ENCODE results near the gene GRM3.

Gene GRM3

GRCh38 chr7:86708031-86708680 lies 64.4 kb downstream of the GRM3 start:
- Histone ChIP-seq H3K27me3 (replicated peaks; ENCODE audit: control insufficient read depth, insufficient read depth, low read length) (no peaks in the 10 kb centered on the region), H3K36me3 (ENCODE audit: control insufficient read depth, insufficient read depth, low read length, severe bottlenecking) (no peaks in the 10 kb centered on the region), H3K9ac (ENCODE audit: low read length) (no peak overlapping the region), H3K4me3 (ENCODE audit: low read length) (no peak overlapping the region), H3K4me1 (ENCODE audit: control insufficient read depth, insufficient read depth, low read length) (no peaks in the 10 kb centered on the region), H3K9me3 (ENCODE audit: control insufficient read depth, low read length) (no peaks in the 10 kb centered on the region)
- DNase-seq (ENCODE audit: low read depth), result no peak

DNA sequence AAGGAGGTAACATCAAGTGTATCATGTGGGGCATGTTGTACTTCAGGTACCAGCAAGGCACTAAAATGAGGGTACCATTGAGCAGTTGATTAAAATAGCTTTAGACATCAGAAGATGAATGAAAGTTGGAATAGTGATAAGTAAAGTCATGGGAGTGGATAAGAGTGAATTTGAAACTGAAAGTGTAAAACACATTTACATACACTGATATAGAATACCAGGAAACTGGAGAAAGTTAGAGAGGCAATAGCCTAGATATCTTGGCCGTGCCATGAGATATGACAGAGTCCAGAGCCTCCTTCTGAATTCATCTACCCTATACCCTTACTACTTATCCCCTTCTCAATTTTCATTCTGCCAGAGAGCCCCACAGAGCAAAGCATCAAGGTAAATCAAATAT lies 76.6 kb downstream of the GRM3 start:
- Histone ChIP-seq H3K9ac (ENCODE audit: low read length) (no peak overlapping the region), H3K9me3 (ENCODE audit: control insufficient read depth, low read length) (no peaks in the 10 kb centered on the region), H3K27me3 (replicated peaks; ENCODE audit: control insufficient read depth, insufficient read depth, low read length) (no peaks in the 10 kb centered on the region), H3K4me1 (ENCODE audit: control insufficient read depth, insufficient read depth, low read length) (no peaks in the 10 kb centered on the region), H3K36me3 (ENCODE audit: control insufficient read depth, insufficient read depth, low read length, severe bottlenecking) (no peaks in the 10 kb centered on the region), H3K4me3 (ENCODE audit: low read length) (no peak overlapping the region)
- no peak for DNase-seq (ENCODE audit: low read depth)

DNA sequence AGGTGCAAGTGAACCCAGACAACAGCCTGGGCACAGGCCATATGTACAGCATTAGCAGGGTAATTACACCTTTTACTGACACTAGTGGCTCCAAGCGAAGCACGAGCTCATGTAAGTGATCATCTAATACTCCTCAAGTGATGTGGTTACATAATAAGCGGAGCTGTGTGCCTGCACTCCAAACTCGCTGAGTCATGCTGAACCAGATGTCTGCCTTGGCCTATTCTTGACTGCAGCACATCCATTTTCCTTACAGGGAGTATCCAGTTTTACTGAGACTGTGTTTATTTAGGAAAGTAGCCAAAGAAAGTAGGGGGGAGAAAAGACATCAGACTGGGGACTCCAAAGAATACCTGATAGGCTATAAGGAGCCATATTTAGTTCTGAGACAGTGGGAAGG lies 90.1 kb downstream of the GRM3 start:
- no peak overlapping the region for H3K4me3 ChIP-seq (ENCODE audit: low read length)
- DNase-seq (ENCODE audit: low read depth), result no peak
- H3K9me3 ChIP-seq (ENCODE audit: control insufficient read depth, low read length), result peaks cover 5% of the 10 kb centered on the region
- no peaks in the 10 kb centered on the region for H3K36me3 ChIP-seq (ENCODE audit: control insufficient read depth, insufficient read depth, low read length, severe bottlenecking)
- H3K4me1 ChIP-seq (ENCODE audit: control insufficient read depth, insufficient read depth, low read length), result no peaks in the 10 kb centered on the region
- no peaks in the 10 kb centered on the region for H3K27me3 ChIP-seq (replicated peaks; ENCODE audit: control insufficient read depth, insufficient read depth, low read length)
- H3K9ac ChIP-seq (ENCODE audit: low read length), result no peak overlapping the region

GRCh38 chr7:86745013-86745745 lies 101.5 kb downstream of the GRM3 start:
- no peaks in the 10 kb centered on the region for H3K36me3 ChIP-seq (ENCODE audit: control insufficient read depth, insufficient read depth, low read length, severe bottlenecking)
- no peak for DNase-seq (ENCODE audit: low read depth)
- peaks cover 12% of the 10 kb centered on the region for H3K4me1 ChIP-seq (ENCODE audit: control insufficient read depth, insufficient read depth, low read length)
- no peaks in the 10 kb centered on the region for H3K27me3 ChIP-seq (replicated peaks; ENCODE audit: control insufficient read depth, insufficient read depth, low read length)
- no peak overlapping the region for H3K9ac ChIP-seq (ENCODE audit: low read length)
- no peak overlapping the region for H3K4me3 ChIP-seq (ENCODE audit: low read length)
- H3K9me3 ChIP-seq (ENCODE audit: control insufficient read depth, low read length), result no peaks in the 10 kb centered on the region

DNA sequence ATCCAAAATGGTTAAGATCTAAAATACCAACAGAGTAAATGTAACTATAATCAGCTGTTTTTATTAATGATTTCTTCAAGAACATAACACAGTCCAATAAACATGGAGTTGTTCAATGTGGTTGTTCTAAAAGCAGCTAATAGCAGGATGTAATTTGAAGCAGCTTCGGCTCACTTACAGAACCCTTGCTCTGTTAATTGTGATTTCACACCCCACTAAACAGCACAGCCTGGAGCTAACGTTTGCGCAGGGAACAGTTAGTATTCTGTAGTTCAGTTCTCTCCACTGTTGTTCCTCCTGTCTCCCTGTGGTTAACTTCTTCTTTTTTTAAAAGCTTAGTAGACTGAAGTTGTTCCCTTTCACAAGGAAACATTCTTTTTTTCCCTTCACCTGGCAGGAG lies 104.0 kb downstream of the GRM3 start:
- no peak for DNase-seq (ENCODE audit: low read depth)
- Histone ChIP-seq H3K36me3 (ENCODE audit: control insufficient read depth, insufficient read depth, low read length, severe bottlenecking) (no peaks in the 10 kb centered on the region), H3K9ac (ENCODE audit: low read length) (no peak overlapping the region), H3K4me3 (ENCODE audit: low read length) (no peak overlapping the region), H3K9me3 (ENCODE audit: control insufficient read depth, low read length) (no peaks in the 10 kb centered on the region), H3K4me1 (ENCODE audit: control insufficient read depth, insufficient read depth, low read length) (peaks cover 12% of the 10 kb centered on the region), H3K27me3 (replicated peaks; ENCODE audit: control insufficient read depth, insufficient read depth, low read length) (no peaks in the 10 kb centered on the region)

- no peak for DNase-seq (ENCODE audit: low read depth)
- H3K36me3 ChIP-seq (ENCODE audit: control insufficient read depth, insufficient read depth, low read length, severe bottlenecking), result no peaks in the 10 kb centered on the region
- H3K4me3 ChIP-seq (ENCODE audit: low read length), result no peak overlapping the region
- no peaks in the 10 kb centered on the region for H3K27me3 ChIP-seq (replicated peaks; ENCODE audit: control insufficient read depth, insufficient read depth, low read length)
- no peaks in the 10 kb centered on the region for H3K9me3 ChIP-seq (ENCODE audit: control insufficient read depth, low read length)
- peaks cover 12% of the 10 kb centered on the region for H3K4me1 ChIP-seq (ENCODE audit: control insufficient read depth, insufficient read depth, low read length)
- H3K9ac ChIP-seq (ENCODE audit: low read length), result no peak overlapping the region
Measured at GRCh38 chr7:86748201-86748600, 104.5 kb downstream of the GRM3 start.

- DNase-seq (ENCODE audit: low read depth), result no peak
- Histone ChIP-seq H3K9me3 (ENCODE audit: control insufficient read depth, low read length) (no peaks in the 10 kb centered on the region), H3K27me3 (replicated peaks; ENCODE audit: control insufficient read depth, insufficient read depth, low read length) (no peaks in the 10 kb centered on the region), H3K4me3 (ENCODE audit: low read length) (no peak overlapping the region), H3K4me1 (ENCODE audit: control insufficient read depth, insufficient read depth, low read length) (peaks cover 12% of the 10 kb centered on the region), H3K36me3 (ENCODE audit: control insufficient read depth, insufficient read depth, low read length, severe bottlenecking) (no peaks in the 10 kb centered on the region), H3K9ac (ENCODE audit: low read length) (no peak overlapping the region)
Measured at GRCh38 chr7:86748843-86749719, 105.4 kb downstream of the GRM3 start.

DNA sequence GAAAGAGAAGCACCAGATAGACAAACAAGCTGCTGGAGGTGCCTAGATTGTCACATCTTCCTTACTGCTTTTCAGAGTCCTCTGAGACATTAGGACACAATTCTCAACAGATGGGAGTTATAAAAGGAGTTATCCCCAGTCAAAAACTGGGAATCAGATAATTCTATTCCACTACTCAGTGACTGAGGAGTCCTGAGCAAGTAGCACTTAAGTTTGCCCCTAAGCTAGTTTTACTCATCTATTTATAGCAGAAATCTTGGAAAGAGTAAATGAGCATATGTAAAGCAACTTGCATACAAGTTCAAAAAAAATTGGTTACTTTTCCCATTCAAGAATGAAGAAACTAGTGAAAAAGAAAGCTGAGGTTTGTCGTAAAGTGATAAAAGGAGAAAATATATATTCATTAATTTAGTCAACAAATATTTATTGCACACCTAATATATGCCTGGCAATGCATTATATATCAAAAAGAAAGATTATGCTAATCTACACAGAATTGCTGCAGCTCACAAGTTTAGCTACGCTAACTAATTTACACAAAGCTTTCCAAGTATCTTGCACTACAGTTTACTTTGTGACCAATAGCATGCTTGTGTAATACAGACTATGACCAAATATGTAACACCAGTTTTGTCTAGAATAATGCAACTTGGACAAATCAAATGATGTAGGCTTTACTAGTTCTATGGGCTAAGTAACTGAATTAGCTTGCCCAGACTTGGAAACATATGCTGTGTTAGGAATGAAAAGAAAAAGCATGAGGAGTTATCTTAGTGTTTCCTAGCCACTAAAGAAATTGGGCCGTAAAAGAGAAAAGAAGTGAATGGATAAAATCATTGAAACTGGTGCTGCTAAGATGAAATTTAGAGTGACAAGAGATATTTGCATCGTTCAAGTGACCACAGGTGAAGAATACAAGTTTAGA lies 106.3 kb downstream of the GRM3 start:
- Histone ChIP-seq H3K27me3 (replicated peaks; ENCODE audit: control insufficient read depth, insufficient read depth, low read length) (no peaks in the 10 kb centered on the region), H3K9me3 (ENCODE audit: control insufficient read depth, low read length) (no peaks in the 10 kb centered on the region), H3K36me3 (ENCODE audit: control insufficient read depth, insufficient read depth, low read length, severe bottlenecking) (no peaks in the 10 kb centered on the region), H3K4me3 (ENCODE audit: low read length) (no peak overlapping the region), H3K9ac (ENCODE audit: low read length) (no peak overlapping the region), H3K4me1 (ENCODE audit: control insufficient read depth, insufficient read depth, low read length) (peaks cover 12% of the 10 kb centered on the region)
- DNase-seq (ENCODE audit: low read depth), result no peak

DNA sequence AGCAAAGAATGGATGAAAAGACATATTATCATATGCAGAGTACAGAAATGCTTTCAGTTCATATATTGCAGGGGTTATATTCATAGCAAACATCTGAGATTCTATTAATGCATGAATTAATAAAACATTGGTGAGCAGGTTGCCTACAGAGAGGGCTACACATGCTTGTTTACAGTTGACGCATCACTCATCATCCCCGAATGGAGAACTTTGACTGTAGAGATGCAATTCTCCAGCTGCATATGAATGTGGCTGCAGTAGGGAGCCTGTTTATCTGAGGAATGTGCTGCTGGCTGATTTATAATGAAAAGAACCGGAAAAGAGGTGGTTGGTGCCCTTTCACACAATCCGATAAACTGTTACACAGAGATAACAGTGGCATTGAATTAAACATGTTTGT lies 116.5 kb downstream of the GRM3 start:
- Histone ChIP-seq H3K27me3 (replicated peaks; ENCODE audit: control insufficient read depth, insufficient read depth, low read length) (peaks cover 3% of the 10 kb centered on the region), H3K4me3 (ENCODE audit: low read length) (no peak overlapping the region), H3K9me3 (ENCODE audit: control insufficient read depth, low read length) (no peaks in the 10 kb centered on the region), H3K4me1 (ENCODE audit: control insufficient read depth, insufficient read depth, low read length) (no peaks in the 10 kb centered on the region), H3K9ac (ENCODE audit: low read length) (no peak overlapping the region), H3K36me3 (ENCODE audit: control insufficient read depth, insufficient read depth, low read length, severe bottlenecking) (no peaks in the 10 kb centered on the region)
- no peak for DNase-seq (ENCODE audit: low read depth)

GRCh38 chr7:86762129-86762528 lies 118.4 kb downstream of the GRM3 start:
- Histone ChIP-seq H3K4me3 (ENCODE audit: low read length) (no peak overlapping the region), H3K36me3 (ENCODE audit: control insufficient read depth, insufficient read depth, low read length, severe bottlenecking) (no peaks in the 10 kb centered on the region), H3K27me3 (replicated peaks; ENCODE audit: control insufficient read depth, insufficient read depth, low read length) (peaks cover 3% of the 10 kb centered on the region), H3K9me3 (ENCODE audit: control insufficient read depth, low read length) (no peaks in the 10 kb centered on the region), H3K9ac (ENCODE audit: low read length) (no peak overlapping the region), H3K4me1 (ENCODE audit: control insufficient read depth, insufficient read depth, low read length) (no peaks in the 10 kb centered on the region)
- no peak for DNase-seq (ENCODE audit: low read depth)
